Esophagus muscularis mucosa (tissue), 4 donors: ENCODE measurements around the gene NFATC3.

Experiments used
- CTCF ChIP-seq, 3 experiments: fragments of 200-600 bp in 2 of 3; fragments of 450-650 bp in 1 of 3; sonication (generic) in 2 of 3; IDR thresholded peaks; one replicate each; pipeline ENCODE4 v1.5.1; 2017 to 2019; ENCODE audit warnings: antibody characterized with exemption in 3 of 3, mild to moderate bottlenecking in 2 of 3, moderate library complexity in 1 of 3
- EP300 ChIP-seq: sonication (generic); formaldehyde crosslinking; IDR thresholded peaks from one replicate; pipeline ENCODE4 v1.6.1; 2017; ENCODE audit warnings: antibody characterized with exemption
- POLR2A ChIP-seq: fragments of 450-650 bp; IDR thresholded peaks from one replicate; pipeline ENCODE4 v1.6.1; 2017; ENCODE audit warnings: antibody characterized with exemption, moderate library complexity, mild to moderate bottlenecking, low read depth
- POLR2AphosphoS5 ChIP-seq, 2 donors: sonication (generic); formaldehyde crosslinking; IDR thresholded peaks; one replicate each; pipeline ENCODE4 v1.6.1; 2017; ENCODE audit warnings: antibody characterized with exemption in 2 of 2

- TF ChIP-seq POLR2AphosphoS5 (IDR thresholded peaks at IDR 0.05): no peak
- no peak for TF ChIP-seq CTCF (IDR thresholded peaks at IDR 0.05)
- no peak for TF ChIP-seq POLR2A
- no peak for TF ChIP-seq EP300
Observed at GRCh38 chr16:68055395-68055794, 29.8 kb upstream of the NFATC3 start.
